Neural progenitor cell (in vitro differentiated cells): Measurements from ENCODE around the gene CDK7. TPM values are rescaled to one million over a fixed set of nuclear protein-coding genes. Genes with fewer than 3 reads are reported as not detected.
A peak's percentile ranks its signal among the peaks of the same experiment; 100 is the strongest.

Experiments used
- DNase-seq: peaks from one replicate; pipeline ENCODE4 v3.0.0-alpha.2; 2016; ENCODE audit warnings: low spot score
- H2AFZ ChIP-seq: fragments of 200-600 bp; sonication (generic); replicated peaks from 2 replicates; pipeline ENCODE4 v1.6.1; 2016; ENCODE audit warnings: antibody characterized with exemption
- H3F3A ChIP-seq: fragments of 200-600 bp; sonication (generic); 2 replicates; pipeline ENCODE4 v1.6.1; 2016; ENCODE audit warnings: antibody characterized with exemption, low read depth
- H3K27ac ChIP-seq: fragments of 200-600 bp; sonication (generic); 2 replicates; pipeline ENCODE4 v1.5.1; 2016; ENCODE audit warnings: mild to moderate bottlenecking
- H3K27me3 ChIP-seq: fragments of 200-600 bp; sonication (generic); 2 replicates; pipeline ENCODE4 v1.6.1; 2016; ENCODE audit warnings: mild to moderate bottlenecking, moderate library complexity
- H3K36me3 ChIP-seq: fragments of 200-600 bp; sonication (generic); 2 replicates; pipeline ENCODE4 v1.5.1; 2016
- H3K4me1 ChIP-seq: fragments of 200-600 bp; sonication (generic); 2 replicates; pipeline ENCODE4 v1.6.1; 2016; ENCODE audit warnings: mixed run types
- H3K4me2 ChIP-seq: fragments of 200-600 bp; sonication (generic); 2 replicates; pipeline ENCODE4 v1.6.1; 2016
- H3K4me3 ChIP-seq: fragments of 200-600 bp; sonication (generic); 2 replicates; pipeline ENCODE4 v1.5.1; 2016
- H3K79me2 ChIP-seq: fragments of 200-600 bp; sonication (generic); 2 replicates; pipeline ENCODE4 v1.6.1; 2016; ENCODE audit warnings: low read depth
- H3K9ac ChIP-seq: fragments of 200-600 bp; sonication (generic); 2 replicates; pipeline ENCODE4 v1.6.1; 2016
- H3K9me3 ChIP-seq: fragments of 200-600 bp; sonication (generic); 2 replicates; pipeline ENCODE4 v1.5.1; 2016; ENCODE audit warnings: low read depth
- H4K20me1 ChIP-seq: fragments of 200-600 bp; sonication (generic); 2 replicates; pipeline ENCODE4 v1.6.1; 2016; ENCODE audit warnings: low read depth
- H3K27ac Mint-ChIP-seq: 3 replicates; pipeline ENCODE4 v1.8.0; 2021; ENCODE audit warnings: mixed read lengths
- H3K27me3 Mint-ChIP-seq: 2 replicates; pipeline ENCODE4 v1.8.0; 2022; ENCODE audit warnings: low read depth, mild to moderate bottlenecking, inconsistent platforms, moderate library complexity, mixed read lengths; ENCODE audit not compliant: insufficient read depth
- H3K36me3 Mint-ChIP-seq: 3 replicates; pipeline ENCODE4 v1.8.0; 2021; ENCODE audit warnings: mixed read lengths
- H3K4me1 Mint-ChIP-seq: 3 replicates; pipeline ENCODE4 v1.8.0; 2021; ENCODE audit warnings: mixed read lengths
- H3K4me3 Mint-ChIP-seq: 3 replicates; pipeline ENCODE4 v1.8.0; 2021; ENCODE audit warnings: mild to moderate bottlenecking, moderate library complexity, mixed read lengths
- H3K9me3 Mint-ChIP-seq: 3 replicates; pipeline ENCODE4 v1.8.0; 2020; ENCODE audit warnings: mixed read lengths
- CTCF ChIP-seq: fragments of 200-600 bp; sonication (generic); IDR thresholded peaks from 2 replicates; pipeline ENCODE4 v1.5.1; 2017; ENCODE audit warnings: antibody characterized with exemption, mild to moderate bottlenecking
- EZH2 ChIP-seq: fragments of 200-600 bp; sonication (generic); IDR thresholded peaks from 2 replicates; pipeline ENCODE4 v1.6.1; 2017; ENCODE audit warnings: antibody characterized with exemption, mild to moderate bottlenecking, moderate library complexity
- EZH2phosphoT487 ChIP-seq: fragments of 200-600 bp; sonication (generic); IDR thresholded peaks from 2 replicates; pipeline ENCODE4 v1.6.1; 2017; ENCODE audit warnings: antibody characterized with exemption
- total RNA-seq: library from RNA; depleted of rRNA; stranded (reverse); fragments of >200 nt; gene quantifications from 2 replicates; pipeline ENCODE4 v1.2.3, GENCODE V29; 2015; ENCODE audit warnings: low replicate concordance

The CDK7 gene
- total RNA-seq, result 38.0 and 57.3 TPM in 2 replicates

- Histone ChIP-seq H3F3A (no peaks in the 10 kb centered on the region), H3K9me3 (no peaks in the 10 kb centered on the region), H3K27me3 (no peaks in the 10 kb centered on the region), H3K4me1 (peaks cover 9% of the 10 kb centered on the region), H3K9ac (peak within 1 kb of the TSS; percentile 78), H3K4me3 (peak within 1 kb of the TSS; percentile 89), H3K79me2 (peaks cover 48% of the 10 kb centered on the region), H3K27ac (no peak within 1 kb of the TSS), H4K20me1 (no peaks in the 10 kb centered on the region), H3K36me3 (peaks cover 6% of the 10 kb centered on the region), H2AFZ (peak within 1 kb of the TSS; percentile 100), H3K4me2 (peak within 1 kb of the TSS; percentile 91)
- H3K9me3 Mint-ChIP-seq, result no peaks in the 10 kb centered on the region
- H3K36me3 Mint-ChIP-seq, result peaks cover 8% of the 10 kb centered on the region
- H3K4me3 Mint-ChIP-seq, result peak within 1 kb of the TSS; percentile 99
- H3K27ac Mint-ChIP-seq, result peak within 1 kb of the TSS; percentile 28
- H3K27me3 Mint-ChIP-seq, result peaks cover 2% of the 10 kb centered on the region
- TF ChIP-seq EZH2phosphoT487, result no peak
- TF ChIP-seq EZH2, result no peak
- no peak for TF ChIP-seq CTCF
- DNase-seq, result peak; percentile 96
- peaks cover 16% of the 10 kb centered on the region for H3K4me1 Mint-ChIP-seq
Measured at GRCh38 chr5:69234457-69235268, at the start of gene CDK7. Gene CDK7, plus strand, starts transcription at chr5:69234886. Its CDS starts 90 bp downstream, at chr5:69234976.

- H3K4me3 ChIP-seq, result no peak overlapping the region
- H3K27ac ChIP-seq, result no peak overlapping the region
- no peaks in the 10 kb centered on the region for H3K27me3 ChIP-seq
- no peaks in the 10 kb centered on the region for H4K20me1 ChIP-seq
- TF ChIP-seq CTCF (no peak), EZH2phosphoT487 (no peak), EZH2 (no peak)
- no peak overlapping the region for H2AFZ ChIP-seq
- no peaks in the 10 kb centered on the region for H3K9me3 Mint-ChIP-seq
- peaks cover 2% of the 10 kb centered on the region for H3K27me3 Mint-ChIP-seq
- H3K4me3 Mint-ChIP-seq, result peak overlapping the region; percentile 98
- H3K36me3 ChIP-seq, result peaks cover 9% of the 10 kb centered on the region
- no peak for DNase-seq
- peaks cover 14% of the 10 kb centered on the region for H3K4me1 Mint-ChIP-seq
- peaks cover 7% of the 10 kb centered on the region for H3K4me1 ChIP-seq
- H3K27ac Mint-ChIP-seq, result no peak overlapping the region
- peaks cover 10% of the 10 kb centered on the region for H3F3A ChIP-seq
- H3K4me2 ChIP-seq, result no peak overlapping the region
- H3K36me3 Mint-ChIP-seq, result peaks cover 4% of the 10 kb centered on the region
- H3K9ac ChIP-seq, result no peak overlapping the region
- peaks cover 30% of the 10 kb centered on the region for H3K79me2 ChIP-seq
- no peaks in the 10 kb centered on the region for H3K9me3 ChIP-seq
Measured at GRCh38 chr5:69187342-69187741, 47.3 kb upstream of the CDK7 start.

- Histone ChIP-seq H3K27ac (peak overlapping the region; percentile 92), H3F3A (peaks cover 10% of the 10 kb centered on the region)
- no peaks in the 10 kb centered on the region for H3K9me3 Mint-ChIP-seq
Measured at GRCh38 chr5:69188811-69189161, 45.9 kb upstream of the CDK7 start.

More at GRCh38 chr5:69188811-69189161, 45.9 kb upstream of the CDK7 start:
- no peak for DNase-seq
- Mint-ChIP-seq H3K4me1 (peaks cover 14% of the 10 kb centered on the region), H3K27ac (peak overlapping the region; percentile 100), H3K27me3 (peaks cover 2% of the 10 kb centered on the region), H3K36me3 (peaks cover 6% of the 10 kb centered on the region), H3K4me3 (peak overlapping the region; percentile 98)
- TF ChIP-seq EZH2 (no peak), EZH2phosphoT487 (no peak), CTCF (no peak)
- Histone ChIP-seq H3K4me3 (peak overlapping the region; percentile 92), H3K4me1 (peaks cover 7% of the 10 kb centered on the region), H4K20me1 (no peaks in the 10 kb centered on the region), H3K27me3 (no peaks in the 10 kb centered on the region), H3K9me3 (no peaks in the 10 kb centered on the region), H2AFZ (peak overlapping the region; percentile 99), H3K36me3 (peaks cover 11% of the 10 kb centered on the region), H3K4me2 (peak overlapping the region; percentile 92), H3K79me2 (peaks cover 30% of the 10 kb centered on the region), H3K9ac (peak overlapping the region; percentile 72)
